K562 (cell line): ENCODE measurements around the gene ELOB. TPM values are rescaled to one million over a fixed set of nuclear protein-coding genes. Genes with fewer than 3 reads are reported as not detected.

ENCODE experiments used
- CBFB ChIP-seq: sonication (generic); formaldehyde crosslinking; IDR thresholded peaks from 2 replicates; pipeline ENCODE4 v1.4.0; 2020; ENCODE audit warnings: mild to moderate bottlenecking, missing genetic modification reagents
- CREB1 ChIP-seq, 2 experiments: sonication (generic) in 1 of 2; formaldehyde crosslinking in 1 of 2; IDR thresholded peaks; 2 replicates each; pipeline versions ENCODE4 v1.6.1 to v1.8.0; 2012 to 2022; ENCODE audit warnings: inconsistent platforms in 1 of 2, mild to moderate bottlenecking in 1 of 2, missing genetic modification reagents in 1 of 2, moderate library complexity in 1 of 2
- EGR1 ChIP-seq: fragments of 450-650 bp; conservative IDR thresholded peaks from 2 replicates; pipeline ENCODE4 v1.6.1; 2017; ENCODE audit warnings: mild to moderate bottlenecking
- ELF2 ChIP-seq: fragments of 250-450 bp; sonication (Bioruptor Pico); IDR thresholded peaks from 2 replicates; pipeline ENCODE4 v1.5.0; 2021; ENCODE audit warnings: mild to moderate bottlenecking
- ESRRA ChIP-seq: fragments of 450-650 bp; IDR thresholded peaks from 2 replicates; pipeline ENCODE4 v1.6.1; 2014; ENCODE audit warnings: low read depth, mild to moderate bottlenecking, moderate library complexity, borderline replicate concordance
- HDAC2 ChIP-seq: fragments of 450-650 bp; IDR thresholded peaks from 2 replicates; pipeline ENCODE4 v1.6.1; 2016; ENCODE audit warnings: mild to moderate bottlenecking
- HNRNPLL ChIP-seq: fragments of 200-400 bp; formaldehyde crosslinking; IDR thresholded peaks from 2 replicates; pipeline ENCODE4 v1.6.1; 2017; ENCODE audit warnings: low read length, low read depth, mild to moderate bottlenecking; ENCODE audit not compliant: poor library complexity, severe bottlenecking
- JUNB ChIP-seq: fragments of 450-650 bp; formaldehyde crosslinking; conservative IDR thresholded peaks from 2 replicates; pipeline ENCODE4 v1.4.0; 2020; ENCODE audit warnings: mild to moderate bottlenecking
- LCOR ChIP-seq: sonication (generic); formaldehyde crosslinking; IDR thresholded peaks from 2 replicates; pipeline ENCODE4 v1.8.0; 2022; ENCODE audit warnings: mild to moderate bottlenecking, missing genetic modification reagents
- MAFK ChIP-seq: IDR thresholded peaks from 2 replicates; pipeline ENCODE4 v1.6.1; 2011; ENCODE audit warnings: low read length, improper control_type of control experiment
- NONO ChIP-seq, 2 experiments: fragments of 200-400 bp in 1 of 2; fragments of 450-650 bp in 1 of 2; formaldehyde crosslinking in 1 of 2; IDR thresholded peaks; 2 replicates each; pipeline ENCODE4 v1.6.1; 2017; ENCODE audit warnings: low read depth in 2 of 2, mild to moderate bottlenecking in 2 of 2, moderate library complexity in 2 of 2, low read length in 1 of 2
- NR3C1 ChIP-seq: sonication (generic); formaldehyde crosslinking; IDR thresholded peaks from 2 replicates; pipeline ENCODE4 v1.8.1; 2022; ENCODE audit warnings: missing genetic modification reagents
- POLR2AphosphoS5 ChIP-seq: IDR thresholded peaks from 2 replicates; pipeline ENCODE4 v1.6.1; 2011; ENCODE audit warnings: mild to moderate bottlenecking, low read depth, low read length, moderate library complexity; ENCODE audit not compliant: control insufficient read depth, insufficient read depth
- SAP30 ChIP-seq: fragments of 200-600 bp; sonication (generic); IDR thresholded peaks from 2 replicates; pipeline ENCODE4 v1.6.1; 2012; ENCODE audit warnings: borderline replicate concordance, low read depth, mild to moderate bottlenecking, moderate library complexity, low read length, control low read depth, inconsistent platforms; ENCODE audit not compliant: insufficient read depth, poor library complexity, severe bottlenecking
- SMARCA5 ChIP-seq: fragments of 450-650 bp; IDR thresholded peaks from 2 replicates; pipeline ENCODE4 v1.6.1; 2016
- STAT5A ChIP-seq: IDR thresholded peaks from 2 replicates; pipeline ENCODE4 v1.6.1; 2012; ENCODE audit warnings: low read length, inconsistent platforms, borderline replicate concordance
- TGIF2 ChIP-seq: sonication (generic); formaldehyde crosslinking; IDR thresholded peaks from 2 replicates; pipeline ENCODE4 v1.8.1; 2022; ENCODE audit warnings: mild to moderate bottlenecking, missing genetic modification reagents, moderate library complexity
- ZBTB43 ChIP-seq: sonication (generic); formaldehyde crosslinking; IDR thresholded peaks from 2 replicates; pipeline ENCODE4 v1.8.0; 2023; ENCODE audit warnings: mild to moderate bottlenecking, missing genetic modification reagents
- ZKSCAN8 ChIP-seq: fragments of 200-800 bp; sonication (Bioruptor generic); IDR thresholded peaks from 2 replicates; pipeline ENCODE4 v1.6.1; 2016; ENCODE audit warnings: missing genetic modification characterization, missing compliant biosample characterization
- ZNF347 ChIP-seq: fragments of 450-650 bp; formaldehyde crosslinking; IDR thresholded peaks from 2 replicates; pipeline ENCODE4 v1.4.0; 2020; ENCODE audit warnings: low read depth, mild to moderate bottlenecking, moderate library complexity
- ZNF584 ChIP-seq: fragments of 200-800 bp; sonication (Bioruptor generic); IDR thresholded peaks from 2 replicates; pipeline ENCODE4 v1.6.1; 2016; ENCODE audit warnings: low read depth, mild to moderate bottlenecking, missing genetic modification characterization, missing compliant biosample characterization
- ZNF592 ChIP-seq: fragments of 450-650 bp; IDR thresholded peaks from 2 replicates; pipeline ENCODE4 v1.6.1; 2017; ENCODE audit warnings: antibody characterized with exemption, mild to moderate bottlenecking
- ZNF830 ChIP-seq: fragments of 250-450 bp; sonication (Bioruptor Pico); IDR thresholded peaks from 2 replicates; pipeline ENCODE4 v1.5.0; 2021; ENCODE audit warnings: mild to moderate bottlenecking
- polyA plus RNA-seq, 8 experiments: library from polyadenylated mRNA; depleted of rRNA in 4 of 8; stranded (reverse) in 5 of 8; unstranded in 3 of 8; fragments of >200 nt; fragmentation: Nextera tagmentation in 2 of 8; fragmentation: Illumina TruSeq in 1 of 8; extraction: Ambion mirVana in 2 of 8; extraction: Trizol in 1 of 8; gene quantifications; 2 replicates each; pipeline versions ENCODE4 v1.2.1 to v1.2.3, GENCODE V29; 2011 to 2014; ENCODE audit warnings: inconsistent platforms in 1 of 8, missing spikeins in 1 of 8
- total RNA-seq, 7 experiments: library from RNA; depleted of rRNA in 6 of 7; stranded (reverse); fragments of >200 nt in 6 of 7; fragmentation: Illumina TruSeq in 2 of 7; extraction: Trizol in 2 of 7; gene quantifications; 2 replicates each; pipeline versions ENCODE4 v1.2.1 to v1.2.3, GENCODE V29; 2011 to 2021; ENCODE audit warnings: low replicate concordance in 1 of 7

ELOB gene
- total and polyA plus RNA-seq, 9 of the 15 experiments (the other 6 are each of a cell fraction or from before 2014, with no cell fraction given), result 63.2 to 791 (median 237) TPM

DNA sequence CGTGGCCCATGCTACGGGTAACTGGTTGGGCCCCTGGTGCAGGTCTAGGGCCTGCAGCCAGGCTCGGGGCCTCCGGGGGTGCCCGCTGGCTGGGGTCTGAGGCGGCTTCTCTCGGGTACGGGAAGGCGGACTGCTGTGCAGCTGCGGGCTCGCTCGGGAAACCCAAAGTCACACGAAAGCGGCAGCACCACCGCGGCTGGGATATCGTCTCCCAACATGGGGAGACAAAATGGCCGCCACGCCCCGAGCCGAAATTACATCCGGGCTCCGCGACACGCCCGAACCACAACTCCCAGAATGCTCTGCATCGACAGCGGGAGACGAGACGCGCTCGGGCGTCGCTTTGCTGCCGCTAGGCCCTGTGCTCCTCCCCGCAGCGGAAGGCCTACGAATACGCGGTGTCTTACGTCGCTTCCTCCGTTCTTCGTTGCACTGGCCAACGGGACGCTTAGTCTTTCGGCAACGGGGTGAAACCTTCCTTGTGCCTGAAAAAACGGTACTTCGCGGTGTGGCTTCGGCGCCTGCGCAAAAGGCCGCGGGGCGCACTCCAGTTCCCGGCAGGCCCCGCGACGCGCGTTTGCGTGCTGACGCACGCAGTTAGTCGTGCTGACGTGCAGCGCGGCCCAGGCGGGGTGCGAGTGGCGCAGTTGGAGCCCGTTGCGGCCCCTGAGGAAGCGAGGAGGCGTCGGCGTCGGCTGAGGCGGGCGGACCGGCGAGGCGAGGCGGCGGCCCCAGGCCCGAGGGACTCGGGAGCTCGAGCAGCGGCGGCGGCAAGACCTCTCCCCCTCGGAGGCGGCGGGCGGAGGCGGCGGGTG is 24.8 kb downstream of the ELOB start, which contains the start of gene SRRM2 (continued):
- peak; percentile 39; the same call in 1 of the 2 replicates for TF ChIP-seq ELF2
- TF ChIP-seq ZKSCAN8 (CRISPR knock-in tag), result 0 out of 2 replicates have a peak, but pooled peaks have one; percentile 19
- TF ChIP-seq ZNF347 (CRISPR knock-in tag), result no peak
- peak; percentile 44 for TF ChIP-seq POLR2AphosphoS5
- TF ChIP-seq LCOR (CRISPR knock-in tag), result peak; percentile 57; the same call in 1 of the 2 replicates
- TF ChIP-seq HNRNPLL, result peak; percentile 82
- no peak for TF ChIP-seq STAT5A
- TF ChIP-seq TGIF2, result no peak
- peak; percentile 97 for TF ChIP-seq ZNF592
- TF ChIP-seq CREB1 (IDR thresholded peaks at IDR 0.05), result peak; percentile 87
- peak; percentile 90 for TF ChIP-seq CREB1 (CRISPR knock-in tag; IDR thresholded peaks at IDR 0.05)
- peak; percentile 63; the same call in 1 of the 2 replicates for TF ChIP-seq ESRRA
- peak; percentile 91 for TF ChIP-seq ZNF830 (CRISPR knock-in tag)
- TF ChIP-seq JUNB, result no peak
- TF ChIP-seq SMARCA5, result no peak
- TF ChIP-seq MAFK, result 0 out of 2 replicates have a peak, but pooled peaks have one; percentile 28
- 0 out of 2 replicates have a peak, but pooled peaks have one; percentile 33 for TF ChIP-seq CBFB (CRISPR knock-in tag)
- peak; percentile 87 for TF ChIP-seq EGR1
- TF ChIP-seq NONO (IDR thresholded peaks at IDR 0.05; ENCODE audit: low read depth in 2 of 2, low read length in 1 of 2), result peak; percentile 67 to 83; a peak in 3 of 4 replicates
- TF ChIP-seq ZBTB43 (CRISPR knock-in tag), result 0 out of 2 replicates have a peak, but pooled peaks have one; percentile 36
- peak; percentile 19; the same call in 1 of the 2 replicates for TF ChIP-seq ZNF584
- no peak for TF ChIP-seq SAP30
- TF ChIP-seq HDAC2, result peak; percentile 49; the same call in 1 of the 2 replicates
- TF ChIP-seq NR3C1 (CRISPR knock-in tag), result peak; percentile 55; the same call in 1 of the 2 replicates
